ENCODE results near the gene IQSEC1.

The IQSEC1 gene

DNA sequence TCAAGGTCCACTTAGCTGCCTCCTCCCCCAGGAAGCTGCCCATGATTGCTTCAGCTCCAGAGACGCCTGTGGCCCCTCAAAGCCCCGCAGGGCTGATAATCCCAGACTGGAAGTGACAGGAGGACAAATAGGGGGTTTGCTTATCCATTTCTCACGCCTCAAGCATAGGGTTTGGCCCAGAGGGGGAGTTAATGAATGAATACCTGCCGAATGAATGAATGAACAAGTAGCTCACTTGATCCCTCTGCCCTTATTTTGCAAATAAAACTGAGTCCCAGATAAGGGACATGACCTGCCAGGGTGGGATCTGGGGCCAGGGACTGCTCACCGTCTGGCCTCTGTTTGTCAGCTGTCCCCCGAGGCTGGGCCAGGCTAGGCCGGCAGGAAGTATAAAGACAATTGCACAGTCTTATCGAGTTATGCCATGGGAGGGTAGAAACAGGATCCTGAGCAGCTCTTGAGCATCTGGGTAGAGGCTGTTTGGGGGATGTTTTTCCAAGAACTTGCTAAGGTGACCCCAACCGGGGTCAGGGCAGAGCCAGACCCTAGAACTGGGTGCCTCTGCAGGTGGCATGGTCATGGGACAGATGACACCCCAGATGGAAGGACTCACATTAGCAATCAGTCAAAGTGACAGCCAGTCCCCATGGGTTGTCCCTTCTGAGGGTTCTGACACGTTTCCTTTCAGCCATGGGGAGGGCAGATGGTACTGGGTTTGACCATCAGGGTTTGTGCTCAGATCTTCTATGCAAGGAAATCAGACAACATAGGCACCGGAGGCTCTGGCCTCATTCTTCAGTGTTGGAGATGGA is 45.0 kb downstream of the IQSEC1 start:
- Histone ChIP-seq H3K9ac (ENCODE audit: low read depth in 1 of 2, low read length in 2 of 2) (no peak overlapping the region), H3K27me3 (ENCODE audit: control insufficient read depth in 1 of 2, insufficient read depth in 2 of 2, low read length in 2 of 2) (no peaks in the 10 kb centered on the region), H3K9me3 (ENCODE audit: control insufficient read depth in 1 of 2, low read length in 2 of 2) (no peaks in the 10 kb centered on the region), H3K36me3 (ENCODE audit: control insufficient read depth in 1 of 2, insufficient read depth in 2 of 2, low read length in 2 of 2) (no peaks in the 10 kb centered on the region), H3K4me3 (ENCODE audit: low read depth in 1 of 2, low read length in 2 of 2) (no peak overlapping the region), H3K4me1 (ENCODE audit: control insufficient read depth in 1 of 2, insufficient read depth in 2 of 2, low read length in 2 of 2) (no peaks in the 10 kb centered on the region), H3K27ac (ENCODE audit: low read depth, low read length) (no peak overlapping the region)

DNA sequence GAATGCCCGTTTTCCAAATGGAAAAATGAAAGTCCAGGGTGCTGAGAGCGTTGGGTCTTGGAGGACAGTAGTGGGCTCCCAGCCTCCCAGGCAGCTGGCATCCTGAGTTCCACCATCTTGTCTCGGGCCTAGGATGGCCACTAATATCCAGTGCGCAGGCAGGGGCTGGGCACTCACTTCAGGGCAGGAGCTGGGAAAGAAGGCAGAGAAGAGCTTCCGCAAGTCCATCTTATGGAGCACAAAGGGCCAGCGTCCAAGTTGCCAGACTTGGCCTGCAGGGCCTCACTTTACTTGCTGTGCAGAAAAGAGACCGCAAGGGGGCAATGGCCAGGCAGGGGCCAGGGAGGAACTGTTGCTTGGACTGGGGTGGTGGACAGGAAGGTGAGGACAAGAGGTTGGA is 46.1 kb downstream of the IQSEC1 start:
- H3K36me3 ChIP-seq (ENCODE audit: control insufficient read depth in 1 of 2, insufficient read depth in 2 of 2, low read length in 2 of 2) = no peaks in the 10 kb centered on the region
- no peak overlapping the region for H3K27ac ChIP-seq (ENCODE audit: low read depth, low read length)
- no peaks in the 10 kb centered on the region for H3K9me3 ChIP-seq (ENCODE audit: control insufficient read depth in 1 of 2, low read length in 2 of 2)
- peaks cover under 1% of the 10 kb centered on the region in 2 donors for H3K4me1 ChIP-seq (ENCODE audit: control insufficient read depth in 1 of 2, insufficient read depth in 2 of 2, low read length in 2 of 2)
- no peak overlapping the region for H3K4me3 ChIP-seq (ENCODE audit: low read depth in 1 of 2, low read length in 2 of 2)
- no peak overlapping the region for H3K9ac ChIP-seq (ENCODE audit: low read depth in 1 of 2, low read length in 2 of 2)
- no peaks in the 10 kb centered on the region for H3K27me3 ChIP-seq (ENCODE audit: control insufficient read depth in 1 of 2, insufficient read depth in 2 of 2, low read length in 2 of 2)

DNA sequence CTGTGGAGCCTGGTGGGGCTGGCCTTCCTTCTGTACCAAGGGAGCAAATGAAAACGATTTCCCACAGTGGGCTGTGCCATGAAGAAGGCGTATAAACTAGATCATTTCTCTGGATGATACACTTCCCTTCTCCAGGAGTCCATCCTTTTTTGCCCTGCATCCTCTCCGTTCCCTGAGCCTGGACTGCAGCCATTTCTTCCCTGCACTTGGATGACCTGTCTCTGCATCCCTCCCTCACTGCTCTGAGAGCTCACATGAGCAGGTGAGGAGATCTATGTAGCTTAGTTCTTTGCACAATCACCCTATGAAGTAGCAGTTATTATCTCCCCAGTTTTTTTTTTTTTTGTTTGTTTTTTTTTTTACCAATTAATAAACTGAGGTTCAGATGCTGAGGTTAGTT is 46.7 kb downstream of the IQSEC1 start:
- H3K9me3 ChIP-seq (ENCODE audit: control insufficient read depth in 1 of 2, low read length in 2 of 2) = no peaks in the 10 kb centered on the region
- H3K4me1 ChIP-seq (ENCODE audit: control insufficient read depth in 1 of 2, insufficient read depth in 2 of 2, low read length in 2 of 2) = peaks cover 7% of the 10 kb centered on the region in 2 donors
- H3K27me3 ChIP-seq (ENCODE audit: control insufficient read depth in 1 of 2, insufficient read depth in 2 of 2, low read length in 2 of 2) = no peaks in the 10 kb centered on the region
- no peak overlapping the region for H3K9ac ChIP-seq (ENCODE audit: low read depth in 1 of 2, low read length in 2 of 2)
- H3K36me3 ChIP-seq (ENCODE audit: control insufficient read depth in 1 of 2, insufficient read depth in 2 of 2, low read length in 2 of 2) = no peaks in the 10 kb centered on the region
- no peak overlapping the region for H3K27ac ChIP-seq (ENCODE audit: low read depth, low read length)
- H3K4me3 ChIP-seq (ENCODE audit: low read depth in 1 of 2, low read length in 2 of 2) = no peak overlapping the region

DNA sequence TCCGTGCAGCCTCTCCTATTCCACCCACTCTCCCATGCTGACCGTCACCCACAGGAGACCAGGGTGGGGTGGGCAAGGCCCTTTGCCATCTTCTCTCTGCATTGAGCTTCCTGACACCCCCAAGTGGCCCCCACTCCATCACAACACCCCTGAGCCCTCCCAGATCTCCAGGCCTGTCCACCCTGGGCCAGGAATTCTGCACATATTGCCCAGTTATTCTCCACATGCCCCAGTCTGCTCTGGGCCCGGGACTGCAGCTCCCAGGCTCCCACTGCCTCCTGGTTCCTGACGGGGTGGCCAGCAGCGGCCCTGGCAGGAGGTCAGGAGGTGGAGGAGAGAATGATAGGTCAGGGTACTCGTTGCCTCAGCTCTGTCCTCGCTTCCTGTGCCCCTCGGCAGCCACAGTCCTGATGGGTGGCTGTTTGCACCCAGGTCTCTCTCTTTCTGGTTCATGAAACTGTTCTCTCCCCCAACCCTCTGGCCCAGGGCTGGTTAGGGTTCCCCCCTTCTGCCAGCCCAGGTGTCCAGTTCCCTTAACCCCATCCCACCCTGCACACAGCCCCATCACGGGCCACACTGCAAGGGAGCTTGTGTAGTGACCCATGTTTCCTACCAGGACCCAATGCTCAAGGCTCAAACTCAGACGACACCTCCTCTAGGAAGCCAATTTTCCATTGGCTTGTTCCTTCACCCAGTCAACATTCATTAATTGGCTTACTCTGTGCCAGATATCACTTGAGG is 47.3 kb downstream of the IQSEC1 start:
- H3K36me3 ChIP-seq (ENCODE audit: control insufficient read depth in 1 of 2, insufficient read depth in 2 of 2, low read length in 2 of 2) = no peaks in the 10 kb centered on the region
- no peak overlapping the region for H3K9ac ChIP-seq (ENCODE audit: low read depth in 1 of 2, low read length in 2 of 2)
- H3K4me1 ChIP-seq (ENCODE audit: control insufficient read depth in 1 of 2, insufficient read depth in 2 of 2, low read length in 2 of 2) = peaks cover 9 to 13% of the 10 kb centered on the region in 2 donors
- H3K27ac ChIP-seq (ENCODE audit: low read depth, low read length) = no peak overlapping the region
- H3K9me3 ChIP-seq (ENCODE audit: control insufficient read depth in 1 of 2, low read length in 2 of 2) = no peaks in the 10 kb centered on the region
- H3K27me3 ChIP-seq (ENCODE audit: control insufficient read depth in 1 of 2, insufficient read depth in 2 of 2, low read length in 2 of 2) = no peaks in the 10 kb centered on the region
- no peak overlapping the region for H3K4me3 ChIP-seq (ENCODE audit: low read depth in 1 of 2, low read length in 2 of 2)

DNA sequence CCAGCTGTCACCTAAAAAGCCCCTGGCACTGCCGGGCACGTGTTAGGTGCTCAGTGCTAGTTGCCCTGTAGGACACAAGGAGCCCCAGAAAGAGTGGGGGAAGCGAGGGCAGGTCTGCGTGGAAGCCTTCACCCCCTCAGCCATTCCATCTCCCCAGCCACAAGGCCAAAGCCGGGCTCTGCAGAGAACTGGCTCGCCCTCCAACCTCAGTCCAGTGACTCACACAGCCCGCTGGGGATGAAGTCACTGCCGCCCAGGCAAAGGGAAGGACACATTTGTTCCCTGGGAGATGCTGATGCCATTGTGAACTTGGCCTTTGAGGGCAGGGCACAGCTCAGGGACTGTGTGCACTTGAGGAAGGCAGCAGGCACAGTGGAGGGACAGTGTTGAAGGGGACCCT is 48.1 kb downstream of the IQSEC1 start:
- H3K4me1 ChIP-seq (ENCODE audit: control insufficient read depth in 1 of 2, insufficient read depth in 2 of 2, low read length in 2 of 2) = peaks cover 9 to 14% of the 10 kb centered on the region in 2 donors
- H3K27ac ChIP-seq (ENCODE audit: low read depth, low read length) = no peak overlapping the region
- no peaks in the 10 kb centered on the region for H3K36me3 ChIP-seq (ENCODE audit: control insufficient read depth in 1 of 2, insufficient read depth in 2 of 2, low read length in 2 of 2)
- no peak overlapping the region for H3K9ac ChIP-seq (ENCODE audit: low read depth in 1 of 2, low read length in 2 of 2)
- no peak overlapping the region for H3K4me3 ChIP-seq (ENCODE audit: low read depth in 1 of 2, low read length in 2 of 2)
- H3K9me3 ChIP-seq (ENCODE audit: control insufficient read depth in 1 of 2, low read length in 2 of 2) = no peaks in the 10 kb centered on the region
- no peaks in the 10 kb centered on the region for H3K27me3 ChIP-seq (ENCODE audit: control insufficient read depth in 1 of 2, insufficient read depth in 2 of 2, low read length in 2 of 2)

DNA sequence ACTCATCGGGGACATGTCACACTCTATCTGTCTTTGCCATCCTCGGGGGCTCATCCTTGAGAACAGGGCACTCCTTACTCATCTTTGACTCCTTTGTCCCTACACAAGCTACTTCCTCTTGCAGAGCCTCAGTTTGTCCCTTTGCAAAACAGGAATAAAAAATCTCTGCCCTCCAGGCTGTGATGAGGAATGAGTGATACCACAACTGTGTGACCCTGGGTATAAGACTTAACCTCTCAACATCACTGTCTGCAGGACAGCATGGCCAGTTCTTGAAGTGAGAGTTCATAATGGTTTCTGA is 48.5 kb downstream of the IQSEC1 start:
- H3K36me3 ChIP-seq (ENCODE audit: control insufficient read depth in 1 of 2, insufficient read depth in 2 of 2, low read length in 2 of 2) = no peaks in the 10 kb centered on the region
- H3K4me1 ChIP-seq (ENCODE audit: control insufficient read depth in 1 of 2, insufficient read depth in 2 of 2, low read length in 2 of 2) = peaks cover 12 to 16% of the 10 kb centered on the region in 2 donors
- H3K9me3 ChIP-seq (ENCODE audit: control insufficient read depth in 1 of 2, low read length in 2 of 2) = no peaks in the 10 kb centered on the region
- H3K9ac ChIP-seq (ENCODE audit: low read depth in 1 of 2, low read length in 2 of 2) = no peak overlapping the region
- H3K27me3 ChIP-seq (ENCODE audit: control insufficient read depth in 1 of 2, insufficient read depth in 2 of 2, low read length in 2 of 2) = no peaks in the 10 kb centered on the region
- H3K4me3 ChIP-seq (ENCODE audit: low read depth in 1 of 2, low read length in 2 of 2) = no peak overlapping the region
- no peak overlapping the region for H3K27ac ChIP-seq (ENCODE audit: low read depth, low read length)

DNA sequence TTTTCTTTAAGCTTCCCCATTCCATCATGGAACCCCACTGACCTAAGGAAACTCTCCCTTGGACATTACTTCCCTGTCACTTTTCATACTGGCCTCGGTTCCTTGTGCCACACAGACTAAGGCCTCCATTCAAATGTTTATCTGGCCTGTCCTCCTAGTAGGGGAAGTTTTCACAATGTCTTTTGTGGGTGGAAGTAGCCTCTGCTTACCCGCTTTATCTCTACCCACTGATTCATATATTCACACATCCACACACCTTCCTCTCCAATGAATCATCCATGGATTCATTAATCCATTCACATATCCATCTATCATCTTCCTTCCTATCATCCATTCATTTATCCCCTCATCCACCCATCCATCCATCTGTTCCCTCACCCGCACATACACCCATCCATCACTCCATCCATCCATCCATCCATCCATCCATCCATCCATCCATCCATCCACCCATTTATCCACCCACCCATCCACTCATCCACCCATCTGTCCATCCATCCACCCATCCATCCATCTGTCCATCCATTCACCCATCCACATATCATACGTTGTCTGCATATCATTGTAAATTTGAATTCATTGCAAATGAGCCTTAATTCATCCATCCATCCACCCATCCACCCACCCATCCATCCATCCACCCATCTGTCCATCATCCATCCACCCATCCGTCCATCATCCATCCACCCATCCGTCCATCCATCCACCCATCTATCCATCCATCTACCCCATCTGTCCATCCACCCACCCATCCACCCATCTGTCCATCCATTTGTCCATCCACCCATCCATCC is 49.1 kb downstream of the IQSEC1 start:
- no peak overlapping the region for H3K9ac ChIP-seq (ENCODE audit: low read depth in 1 of 2, low read length in 2 of 2)
- H3K36me3 ChIP-seq (ENCODE audit: control insufficient read depth in 1 of 2, insufficient read depth in 2 of 2, low read length in 2 of 2) = no peaks in the 10 kb centered on the region
- peaks cover 14 to 19% of the 10 kb centered on the region in 2 donors for H3K4me1 ChIP-seq (ENCODE audit: control insufficient read depth in 1 of 2, insufficient read depth in 2 of 2, low read length in 2 of 2)
- H3K27me3 ChIP-seq (ENCODE audit: control insufficient read depth in 1 of 2, insufficient read depth in 2 of 2, low read length in 2 of 2) = no peaks in the 10 kb centered on the region
- no peak overlapping the region for H3K27ac ChIP-seq (ENCODE audit: low read depth, low read length)
- no peaks in the 10 kb centered on the region for H3K9me3 ChIP-seq (ENCODE audit: control insufficient read depth in 1 of 2, low read length in 2 of 2)
- no peak overlapping the region for H3K4me3 ChIP-seq (ENCODE audit: low read depth in 1 of 2, low read length in 2 of 2)

DNA sequence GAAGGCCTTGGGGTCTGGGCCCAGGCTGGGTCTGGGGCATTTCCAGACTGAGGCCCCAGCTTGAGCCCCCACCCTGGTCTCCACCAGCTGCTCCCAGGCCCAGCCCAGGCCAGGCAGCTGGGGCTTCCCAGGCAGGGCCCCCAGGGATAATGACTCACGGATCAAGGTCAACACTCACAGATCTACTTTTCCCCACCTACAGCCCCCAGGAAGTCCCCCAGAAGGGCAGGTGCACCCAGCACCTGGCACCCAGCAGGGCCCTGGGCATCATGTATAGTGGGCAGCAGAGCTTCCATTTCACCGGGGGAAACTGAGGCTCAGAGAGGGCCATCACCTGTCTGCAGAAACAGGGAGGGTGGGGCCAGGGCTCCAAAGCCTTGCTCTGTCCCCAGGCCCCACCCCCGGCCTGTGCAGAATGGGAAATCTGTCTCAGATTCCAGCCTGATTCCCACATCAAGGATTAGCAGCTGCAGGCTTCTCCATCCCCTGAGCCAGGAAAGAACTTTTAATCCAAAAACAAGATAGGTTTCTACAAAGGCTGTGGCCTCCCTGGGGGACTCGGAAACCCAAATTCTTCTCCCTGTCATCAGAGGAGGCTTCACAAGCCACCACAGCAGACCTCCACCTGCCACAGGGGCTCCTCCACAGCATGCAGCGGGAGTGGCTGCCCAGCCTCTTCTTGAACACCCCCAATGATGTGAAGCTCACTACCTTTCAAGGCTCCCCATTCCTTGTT is 49.8 kb downstream of the IQSEC1 start:
- H3K27ac ChIP-seq (ENCODE audit: low read depth, low read length) = no peak overlapping the region
- H3K9ac ChIP-seq (ENCODE audit: low read depth in 1 of 2, low read length in 2 of 2) = no peak overlapping the region
- peaks cover 16 to 19% of the 10 kb centered on the region in 2 donors for H3K4me1 ChIP-seq (ENCODE audit: control insufficient read depth in 1 of 2, insufficient read depth in 2 of 2, low read length in 2 of 2)

DNA sequence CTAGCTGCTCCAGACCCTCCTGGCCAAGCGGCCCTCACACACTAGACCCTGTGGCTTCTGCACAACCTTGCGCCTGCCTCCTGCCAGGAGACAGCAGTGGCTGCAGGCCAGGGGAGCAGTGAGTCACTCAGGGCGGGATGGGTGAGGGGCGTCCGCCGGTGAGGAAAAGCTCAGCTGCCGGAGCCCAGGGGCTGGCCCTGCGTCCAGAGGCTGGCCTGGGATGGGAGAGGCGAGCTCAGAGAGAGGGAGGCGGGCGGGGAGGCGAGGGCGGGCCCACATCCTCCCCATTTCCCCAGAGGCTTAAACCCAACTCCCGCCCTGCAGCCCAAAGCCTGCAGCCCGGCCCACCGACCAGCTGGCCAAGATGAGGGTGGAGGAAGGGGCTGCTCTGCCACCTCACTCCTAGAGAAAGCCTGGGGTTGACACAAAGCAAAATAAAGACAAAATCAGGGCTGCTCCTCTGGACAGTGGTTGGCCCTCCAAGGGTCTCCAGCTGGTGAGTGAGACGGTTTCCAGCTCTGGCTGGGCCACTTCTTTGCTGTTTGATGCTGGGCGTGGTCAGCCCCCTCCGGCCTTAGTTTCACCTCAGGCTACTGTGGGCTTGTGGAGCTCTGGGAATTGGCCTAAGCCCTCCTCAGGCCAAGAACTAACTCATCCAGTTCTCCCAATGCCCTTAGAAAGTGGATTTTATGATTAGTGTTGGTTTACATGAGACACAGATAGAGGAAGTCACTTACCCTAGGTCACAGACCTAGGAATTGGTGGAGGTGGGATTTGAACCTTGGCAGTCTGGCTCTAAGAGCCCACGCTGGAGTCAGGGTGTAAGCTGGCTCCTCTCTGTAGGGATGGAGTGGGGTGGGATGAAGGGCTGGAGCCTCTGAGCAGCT is 50.6 kb downstream of the IQSEC1 start:
- Histone ChIP-seq H3K9ac (ENCODE audit: low read depth in 1 of 2, low read length in 2 of 2) (no peak overlapping the region), H3K4me1 (ENCODE audit: control insufficient read depth in 1 of 2, insufficient read depth in 2 of 2, low read length in 2 of 2) (peaks cover 24 to 26% of the 10 kb centered on the region in 2 donors), H3K27ac (ENCODE audit: low read depth, low read length) (no peak overlapping the region), H3K9me3 (ENCODE audit: control insufficient read depth in 1 of 2, low read length in 2 of 2) (no peaks in the 10 kb centered on the region), H3K4me3 (ENCODE audit: low read depth in 1 of 2, low read length in 2 of 2) (peak overlapping the region in 1 of 2 donors; percentile 33), H3K36me3 (ENCODE audit: control insufficient read depth in 1 of 2, insufficient read depth in 2 of 2, low read length in 2 of 2) (no peaks in the 10 kb centered on the region), H3K27me3 (ENCODE audit: control insufficient read depth in 1 of 2, insufficient read depth in 2 of 2, low read length in 2 of 2) (no peaks in the 10 kb centered on the region)

More for the DNA sequence above, 49.8 kb downstream of the IQSEC1 start:
- Histone ChIP-seq H3K9me3 (ENCODE audit: control insufficient read depth in 1 of 2, low read length in 2 of 2) (no peaks in the 10 kb centered on the region), H3K27me3 (ENCODE audit: control insufficient read depth in 1 of 2, insufficient read depth in 2 of 2, low read length in 2 of 2) (no peaks in the 10 kb centered on the region), H3K36me3 (ENCODE audit: control insufficient read depth in 1 of 2, insufficient read depth in 2 of 2, low read length in 2 of 2) (no peaks in the 10 kb centered on the region), H3K4me3 (ENCODE audit: low read depth in 1 of 2, low read length in 2 of 2) (no peak overlapping the region)
